GM06990 (cell line): ENCODE data around the gene UBIAD1.

Source experiments
- DNase-seq: peaks from one replicate; pipeline ENCODE4 v3.0.0-alpha.2; 2011; ENCODE audit not compliant: insufficient read length; ENCODE audit errors: extremely low read depth
- H3K27me3 ChIP-seq: replicated peaks from 2 replicates; pipeline ENCODE4 v1.6.0; 2011; ENCODE audit warnings: low read length; ENCODE audit not compliant: control insufficient read depth, insufficient read depth
- H3K36me3 ChIP-seq: 2 replicates; pipeline ENCODE4 v1.5.1; 2011; ENCODE audit warnings: low read length; ENCODE audit not compliant: control insufficient read depth, insufficient read depth
- H3K4me3 ChIP-seq: replicated peaks from 2 replicates; pipeline ENCODE4 v1.5.1; 2011; ENCODE audit warnings: low read depth, mild to moderate bottlenecking, control low read depth, low read length
- TF ChIP-seq, protein P1 (sequence below): IDR thresholded peaks from 2 replicates; pipeline ENCODE4 v1.5.1; 2011; ENCODE audit warnings: low read length, control low read depth, mild to moderate bottlenecking, inconsistent platforms; ENCODE audit not compliant: insufficient read depth, poor library complexity, severe bottlenecking

UBIAD1 gene

GRCh38 chr1:11273595-11274234 lies 717 bp downstream of the UBIAD1 start:
- DNase-seq: no peak
- no peaks in the 10 kb centered on the region for H3K27me3 ChIP-seq
- TF ChIP-seq, protein P1, sequence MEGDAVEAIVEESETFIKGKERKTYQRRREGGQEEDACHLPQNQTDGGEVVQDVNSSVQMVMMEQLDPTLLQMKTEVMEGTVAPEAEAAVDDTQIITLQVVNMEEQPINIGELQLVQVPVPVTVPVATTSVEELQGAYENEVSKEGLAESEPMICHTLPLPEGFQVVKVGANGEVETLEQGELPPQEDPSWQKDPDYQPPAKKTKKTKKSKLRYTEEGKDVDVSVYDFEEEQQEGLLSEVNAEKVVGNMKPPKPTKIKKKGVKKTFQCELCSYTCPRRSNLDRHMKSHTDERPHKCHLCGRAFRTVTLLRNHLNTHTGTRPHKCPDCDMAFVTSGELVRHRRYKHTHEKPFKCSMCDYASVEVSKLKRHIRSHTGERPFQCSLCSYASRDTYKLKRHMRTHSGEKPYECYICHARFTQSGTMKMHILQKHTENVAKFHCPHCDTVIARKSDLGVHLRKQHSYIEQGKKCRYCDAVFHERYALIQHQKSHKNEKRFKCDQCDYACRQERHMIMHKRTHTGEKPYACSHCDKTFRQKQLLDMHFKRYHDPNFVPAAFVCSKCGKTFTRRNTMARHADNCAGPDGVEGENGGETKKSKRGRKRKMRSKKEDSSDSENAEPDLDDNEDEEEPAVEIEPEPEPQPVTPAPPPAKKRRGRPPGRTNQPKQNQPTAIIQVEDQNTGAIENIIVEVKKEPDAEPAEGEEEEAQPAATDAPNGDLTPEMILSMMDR: no peak
- peak overlapping the region; percentile 92 for H3K4me3 ChIP-seq
- H3K36me3 ChIP-seq: no peaks in the 10 kb centered on the region; the same call in 1 of the 2 replicates

GRCh38 chr1:11279152-11279551 lies 6.2 kb downstream of the UBIAD1 start:
- peaks cover 2% of the 10 kb centered on the region for H3K36me3 ChIP-seq
- DNase-seq: no peak
- H3K27me3 ChIP-seq: no peaks in the 10 kb centered on the region
- H3K4me3 ChIP-seq: no peak overlapping the region
- TF ChIP-seq, protein P1: no peak

GRCh38 chr1:11279630-11280029 lies 6.6 kb downstream of the UBIAD1 start:
- Histone ChIP-seq H3K36me3 (peaks cover 2% of the 10 kb centered on the region), H3K27me3 (no peaks in the 10 kb centered on the region), H3K4me3 (no peak overlapping the region)
- TF ChIP-seq, protein P1: no peak
- DNase-seq: no peak

DNA sequence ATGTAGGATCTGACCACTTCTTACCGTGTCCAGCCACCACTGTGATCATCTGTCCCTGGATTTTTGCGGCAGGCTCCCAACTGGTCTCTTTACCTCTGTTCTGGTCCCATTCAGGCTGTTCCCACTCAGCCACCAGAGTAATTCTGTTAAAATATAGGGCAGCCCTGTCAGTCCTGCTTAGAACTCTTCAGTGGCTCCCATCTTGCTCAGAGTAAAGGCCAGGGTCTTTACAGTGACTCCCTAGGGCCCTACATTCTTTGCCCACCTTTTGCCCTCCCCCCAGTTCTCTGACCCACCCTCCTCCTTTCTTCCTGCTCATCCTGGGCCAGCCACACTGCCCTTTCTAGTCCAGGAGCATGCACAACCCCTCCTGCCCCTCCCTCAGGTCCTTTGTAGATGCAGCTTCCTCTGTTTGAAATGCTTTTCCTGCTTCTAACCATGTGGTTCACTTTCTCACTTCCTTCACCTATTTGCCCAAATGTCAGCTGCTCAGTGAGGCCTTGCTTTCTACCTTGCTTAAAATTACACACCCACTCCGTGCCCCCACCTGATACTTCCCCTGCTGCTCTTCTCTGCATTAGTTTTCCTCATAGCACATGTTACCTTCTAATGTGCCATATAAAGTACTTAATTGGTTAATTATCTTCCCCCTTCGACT lies 7.8 kb downstream of the UBIAD1 start:
- no peak for DNase-seq
- H3K36me3 ChIP-seq: peaks cover 6% of the 10 kb centered on the region

GRCh38 chr1:11281518-11282331 lies 8.7 kb downstream of the UBIAD1 start:
- H3K36me3 ChIP-seq: peaks cover 6% of the 10 kb centered on the region
- H3K4me3 ChIP-seq: no peak overlapping the region
- DNase-seq: no peak
- H3K27me3 ChIP-seq: no peaks in the 10 kb centered on the region
- TF ChIP-seq, protein P1: no peak

More for the DNA sequence above, 7.8 kb downstream of the UBIAD1 start:
- TF ChIP-seq, protein P1: no peak
- Histone ChIP-seq H3K27me3 (no peaks in the 10 kb centered on the region), H3K4me3 (no peak overlapping the region)
